Panc1 (cell line): ENCODE data around the gene PLPP4.

Experiments used
- POLR2AphosphoS5 ChIP-seq: IDR thresholded peaks from 2 replicates; pipeline ENCODE4 v1.6.1; 2012; ENCODE audit warnings: mild to moderate bottlenecking, low read depth, low read length, moderate library complexity
- SIN3A ChIP-seq: IDR thresholded peaks from 2 replicates; pipeline ENCODE4 v1.6.1; 2012; ENCODE audit warnings: low read depth, mild to moderate bottlenecking, low read length, moderate library complexity, borderline replicate concordance; ENCODE audit not compliant: insufficient read depth
- TF ChIP-seq, protein P1 (sequence below): fragments of 450-650 bp; IDR thresholded peaks from 2 replicates; pipeline ENCODE4 v1.5.1; 2017; ENCODE audit warnings: mild to moderate bottlenecking

DNA sequence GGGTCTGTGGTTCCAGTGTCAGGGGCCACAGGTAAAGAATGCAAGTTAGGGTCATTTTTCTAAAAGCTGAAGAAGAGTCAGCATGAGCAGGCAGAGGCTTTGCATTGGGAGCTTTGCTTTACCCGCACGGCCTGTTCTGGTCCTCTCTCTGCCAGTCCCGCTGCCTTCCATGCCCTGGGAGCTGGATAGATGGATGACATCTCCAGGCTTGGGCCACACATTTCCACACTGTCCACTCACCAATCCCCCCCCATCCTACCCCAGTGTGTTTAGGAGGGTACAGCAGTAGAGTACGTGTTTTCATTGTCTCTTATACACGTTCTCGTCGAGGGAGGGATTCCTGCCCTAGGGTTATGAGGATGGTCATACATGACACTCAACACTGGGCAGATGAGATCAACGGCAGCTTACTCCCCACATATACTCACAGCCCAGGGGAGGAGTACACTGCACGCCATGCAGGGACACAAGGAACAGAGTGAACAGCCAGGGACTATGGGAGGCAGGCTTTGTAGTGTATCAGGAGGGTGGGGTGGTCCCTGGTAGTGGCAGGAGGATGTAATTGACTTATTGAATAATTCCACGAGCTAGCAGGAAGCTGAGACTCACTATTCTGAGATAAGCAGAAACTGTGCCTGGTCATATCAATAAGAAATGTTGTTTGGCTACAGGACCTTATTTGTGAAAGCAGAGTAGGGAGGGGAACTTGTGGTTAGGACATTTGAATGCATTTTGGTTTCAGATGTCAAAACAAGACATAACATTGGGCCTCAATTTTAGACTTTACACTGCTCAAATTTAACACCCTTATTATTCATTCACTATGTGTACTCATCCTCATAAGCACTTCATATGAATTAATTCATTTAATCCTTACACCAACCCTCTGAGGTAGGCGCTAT lies 36.6 kb downstream of the PLPP4 start:
- TF ChIP-seq, protein P1, sequence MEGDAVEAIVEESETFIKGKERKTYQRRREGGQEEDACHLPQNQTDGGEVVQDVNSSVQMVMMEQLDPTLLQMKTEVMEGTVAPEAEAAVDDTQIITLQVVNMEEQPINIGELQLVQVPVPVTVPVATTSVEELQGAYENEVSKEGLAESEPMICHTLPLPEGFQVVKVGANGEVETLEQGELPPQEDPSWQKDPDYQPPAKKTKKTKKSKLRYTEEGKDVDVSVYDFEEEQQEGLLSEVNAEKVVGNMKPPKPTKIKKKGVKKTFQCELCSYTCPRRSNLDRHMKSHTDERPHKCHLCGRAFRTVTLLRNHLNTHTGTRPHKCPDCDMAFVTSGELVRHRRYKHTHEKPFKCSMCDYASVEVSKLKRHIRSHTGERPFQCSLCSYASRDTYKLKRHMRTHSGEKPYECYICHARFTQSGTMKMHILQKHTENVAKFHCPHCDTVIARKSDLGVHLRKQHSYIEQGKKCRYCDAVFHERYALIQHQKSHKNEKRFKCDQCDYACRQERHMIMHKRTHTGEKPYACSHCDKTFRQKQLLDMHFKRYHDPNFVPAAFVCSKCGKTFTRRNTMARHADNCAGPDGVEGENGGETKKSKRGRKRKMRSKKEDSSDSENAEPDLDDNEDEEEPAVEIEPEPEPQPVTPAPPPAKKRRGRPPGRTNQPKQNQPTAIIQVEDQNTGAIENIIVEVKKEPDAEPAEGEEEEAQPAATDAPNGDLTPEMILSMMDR = no peak
- TF ChIP-seq POLR2AphosphoS5 (no peak), SIN3A (no peak)
